ENCODE measurements around the gene PLEKHG3.

The PLEKHG3 gene

GRCh38 chr14:64728856-64729255, 24.6 kb downstream of the PLEKHG3 start:
- no peak for DNase-seq

GRCh38 chr14:64729386-64730060, 25.3 kb downstream of the PLEKHG3 start:
- no peak for DNase-seq

- no peak for DNase-seq
Measured at GRCh38 chr14:64730061-64730440, 25.8 kb downstream of the PLEKHG3 start.

DNA sequence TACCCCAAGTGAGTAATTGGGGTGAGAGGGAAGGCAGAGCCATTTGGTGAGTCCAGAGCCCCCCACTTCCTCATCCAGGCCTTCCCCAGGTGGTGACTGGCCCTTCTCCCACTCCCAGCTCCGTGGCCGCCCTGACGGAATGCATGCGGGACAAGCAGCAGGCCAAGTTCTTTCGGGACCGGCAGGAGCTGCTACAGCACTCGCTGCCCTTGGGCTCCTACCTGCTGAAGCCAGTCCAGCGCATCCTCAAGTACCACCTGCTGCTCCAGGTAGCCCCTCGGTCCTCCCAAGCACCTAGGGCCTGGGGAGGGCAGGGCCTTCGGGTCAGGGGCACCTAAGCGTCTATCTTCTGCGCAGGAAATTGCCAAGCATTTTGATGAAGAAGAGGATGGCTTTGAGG, 26.5 kb downstream of the PLEKHG3 start:
- no peak for DNase-seq

GRCh38 chr14:64731141-64731581, 26.9 kb downstream of the PLEKHG3 start:
- DNase-seq: no peak

- DNase-seq: no peak
Measured at GRCh38 chr14:64732066-64732465, 27.8 kb downstream of the PLEKHG3 start.

DNA sequence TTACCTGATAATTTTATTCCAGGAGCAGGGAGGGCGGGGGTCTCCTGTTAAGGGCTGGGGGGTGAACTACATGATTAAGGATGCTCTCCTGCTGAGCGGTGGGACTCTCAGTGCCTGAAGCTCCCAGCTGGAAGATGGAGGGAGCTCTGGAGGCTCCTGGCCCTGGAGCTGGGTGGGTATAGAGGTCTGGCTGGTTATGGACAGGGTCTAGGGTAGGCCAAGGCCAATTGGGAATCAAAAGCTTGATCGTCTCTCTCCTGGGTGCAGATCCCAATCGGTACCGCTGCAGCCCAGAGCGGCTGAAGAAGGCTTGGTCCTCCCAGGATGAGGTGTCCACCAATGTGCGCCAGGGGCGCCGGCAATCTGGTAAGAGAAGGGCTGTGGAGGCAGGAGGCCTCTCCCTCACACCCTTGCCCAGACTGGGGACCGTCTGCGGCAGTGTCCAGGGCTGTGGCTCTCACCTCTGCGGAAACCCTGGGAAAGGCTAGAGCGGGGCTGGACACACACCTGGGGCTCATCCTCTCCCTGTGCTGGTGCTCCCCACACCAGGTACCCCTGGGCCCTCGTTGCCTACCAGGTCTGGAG, 28.4 kb downstream of the PLEKHG3 start:
- no peak for DNase-seq

GRCh38 chr14:64733321-64733720, 29.1 kb downstream of the PLEKHG3 start:
- no peak for DNase-seq

DNA sequence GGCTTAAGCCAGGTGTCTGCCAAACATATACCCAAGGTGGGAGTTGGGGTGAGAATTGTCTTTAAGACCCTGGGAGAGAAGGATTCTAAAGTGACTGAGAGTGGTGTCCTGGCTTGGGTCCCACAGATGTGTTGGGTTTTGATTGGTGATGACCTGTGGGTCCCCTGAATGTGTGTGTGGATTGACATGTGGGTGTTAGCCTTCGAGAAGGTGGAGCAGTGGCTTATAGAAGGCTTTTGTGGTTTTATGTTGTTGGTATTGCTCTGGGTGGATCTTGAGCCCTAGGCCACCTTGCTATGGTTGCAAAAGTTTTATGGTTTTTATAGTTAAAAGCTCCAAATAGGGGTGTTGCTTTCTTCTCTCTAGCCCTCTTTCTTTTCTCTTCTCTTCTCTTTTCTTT, 29.7 kb downstream of the PLEKHG3 start:
- DNase-seq: no peak

- DNase-seq: peak; percentile 79
Measured at GRCh38 chr14:64734990-64735389, 30.8 kb downstream of the PLEKHG3 start.

DNA sequence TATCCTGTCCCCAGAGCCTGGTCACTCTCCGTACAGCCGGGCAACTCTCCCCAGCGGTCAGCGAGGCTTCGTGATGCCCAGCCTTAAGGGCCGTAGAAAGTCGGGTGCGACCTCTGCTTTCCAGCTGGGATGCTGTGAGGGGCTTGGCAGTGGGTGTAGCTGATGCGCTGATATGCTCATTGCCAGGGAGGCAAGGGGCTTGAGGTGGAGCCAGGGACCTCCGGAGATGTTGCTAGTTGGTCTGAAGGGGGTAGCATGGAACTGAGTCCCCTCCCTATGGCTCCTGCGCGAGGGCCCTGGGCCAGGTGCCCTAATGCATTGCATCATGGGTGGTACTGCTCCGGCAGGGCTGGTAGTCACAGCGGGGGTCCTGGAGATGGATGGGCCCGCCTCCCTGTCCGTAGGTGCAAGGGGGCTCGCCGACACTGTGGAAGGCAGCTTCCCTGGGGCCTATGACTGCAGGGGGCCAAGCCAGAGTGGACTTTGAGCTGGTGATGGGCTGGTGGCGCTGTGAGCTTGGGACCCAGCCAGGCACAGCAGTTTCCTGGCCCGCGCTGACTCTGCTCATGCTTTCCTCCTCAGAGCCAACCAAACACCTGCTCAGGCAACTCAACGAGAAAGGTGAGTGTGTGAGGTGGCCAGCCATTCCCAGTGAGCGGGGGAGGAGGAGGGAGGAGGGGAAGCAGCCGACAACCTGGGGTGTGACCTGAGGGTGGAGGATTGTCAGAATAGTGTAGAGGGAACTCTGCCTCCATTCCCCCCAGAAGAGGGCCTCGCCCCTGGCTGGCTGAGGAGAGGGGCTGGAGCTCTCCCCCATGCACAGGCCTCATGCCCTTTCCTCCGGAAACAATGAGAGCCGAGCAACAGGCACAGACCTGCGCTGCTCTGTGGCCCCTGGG, 32.3 kb downstream of the PLEKHG3 start:
- DNase-seq: no peak

DNA sequence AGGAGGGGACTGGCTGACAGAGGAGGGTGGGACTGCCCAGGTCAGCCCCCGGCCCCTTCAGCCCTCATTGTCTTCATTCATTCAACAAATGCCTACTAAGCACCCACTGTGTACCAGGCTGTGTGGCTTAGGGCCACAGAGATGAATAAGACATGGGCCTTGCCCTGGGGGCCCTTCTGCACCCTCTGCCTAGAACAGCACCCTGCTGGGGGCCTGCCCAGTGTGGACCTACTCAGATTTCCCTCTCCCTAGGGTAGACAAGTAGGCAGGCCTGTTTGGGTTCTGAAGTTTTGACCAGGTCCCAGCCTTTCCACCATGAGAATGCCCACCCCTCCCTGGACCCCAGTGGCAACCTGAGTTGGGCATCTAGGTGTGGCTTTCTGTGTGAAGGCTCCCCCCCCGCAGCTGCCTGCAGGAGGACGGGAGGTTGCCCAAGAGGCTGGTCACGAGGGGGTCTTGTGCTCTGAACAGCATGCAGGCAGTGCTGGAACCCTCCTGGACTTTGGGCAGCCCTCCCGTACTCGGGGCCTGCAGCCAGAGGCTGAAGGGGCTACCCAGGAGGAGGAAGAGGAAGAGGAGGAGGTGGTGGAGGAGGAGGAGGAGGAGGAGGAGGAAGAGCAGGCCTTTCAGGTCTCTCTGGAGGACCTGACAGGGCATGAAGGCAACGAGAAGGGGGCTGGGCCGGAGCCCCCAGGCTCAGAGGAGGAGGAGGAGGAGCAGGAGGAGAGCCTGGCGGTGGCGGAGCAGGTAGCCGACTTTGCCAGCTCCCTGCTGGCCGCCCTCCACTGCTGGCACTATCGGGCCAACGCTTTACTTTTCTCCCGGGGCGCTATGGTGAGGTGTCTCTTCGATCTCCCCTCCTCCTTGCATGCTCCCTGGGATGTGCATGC, 33.4 kb downstream of the PLEKHG3 start:
- DNase-seq: no peak

DNA sequence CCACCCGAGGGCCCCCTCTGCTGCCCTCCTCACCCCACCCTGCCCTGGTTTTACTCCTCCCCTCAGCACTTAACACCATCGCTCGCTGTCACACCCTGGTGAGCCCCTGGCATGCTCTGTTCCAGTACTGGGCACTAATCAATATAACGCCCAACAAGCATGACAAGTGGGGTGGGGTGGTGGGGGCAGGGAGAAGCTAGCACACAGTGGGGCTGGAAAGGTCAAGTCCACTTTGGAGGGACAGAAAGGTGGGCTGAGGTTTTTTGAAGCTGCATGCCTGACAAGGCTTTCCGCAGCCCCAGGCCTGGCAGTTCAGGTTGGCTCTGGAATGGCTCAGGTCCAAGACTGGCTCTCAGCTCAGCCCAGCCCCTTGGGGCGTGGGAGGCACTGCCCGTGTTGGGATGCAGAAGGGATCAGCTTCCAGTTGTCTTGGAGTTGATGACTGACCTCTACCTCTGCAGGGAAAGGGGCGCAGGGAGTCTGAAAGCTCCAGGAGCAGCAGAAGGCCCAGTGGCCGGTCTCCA, 34.1 kb downstream of the PLEKHG3 start:
- no peak for DNase-seq

- no peak for DNase-seq
Measured at GRCh38 chr14:64741200-64741599, 37.0 kb downstream of the PLEKHG3 start.

GRCh38 chr14:64741961-64742360, 37.7 kb downstream of the PLEKHG3 start:
- DNase-seq: no peak

GRCh38 chr14:64743061-64743460, 38.8 kb downstream of the PLEKHG3 start:
- no peak for DNase-seq

DNA sequence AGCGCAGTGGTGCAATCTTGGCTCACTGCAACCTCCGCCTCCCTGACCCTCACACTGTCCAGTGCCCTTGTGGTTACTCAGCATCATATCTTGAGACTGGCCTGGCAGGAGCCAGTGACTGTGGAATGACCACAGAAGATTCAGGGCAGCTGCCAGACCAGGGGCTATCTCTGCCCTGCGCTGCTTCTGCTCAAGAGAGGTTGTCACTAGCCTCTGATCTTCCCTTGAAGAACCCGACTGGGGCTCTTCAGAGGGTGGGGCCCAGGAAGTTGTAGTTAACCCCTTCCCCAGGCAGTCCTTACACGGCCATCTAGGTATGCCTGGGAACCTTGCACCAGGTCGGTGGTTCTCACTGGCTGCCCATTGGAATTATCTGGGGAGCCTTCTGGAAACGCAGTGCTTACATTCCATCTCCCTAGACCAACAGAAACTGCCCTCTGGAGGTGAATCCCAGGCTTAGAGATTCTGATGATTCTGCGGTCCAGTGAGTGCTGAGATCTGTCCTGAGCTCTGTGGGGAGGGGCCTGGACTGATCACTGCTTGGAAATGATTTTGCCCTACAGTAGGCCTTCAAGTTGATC, 41.4 kb downstream of the PLEKHG3 start:
- DNase-seq: no peak

GRCh38 chr14:64746298-64747250, 42.4 kb downstream of the PLEKHG3 start:
- no peak for DNase-seq

- DNase-seq: no peak
Measured at GRCh38 chr14:64747327-64747726, 43.1 kb downstream of the PLEKHG3 start.

GRCh38 chr14:64748521-64748920, 44.3 kb downstream of the PLEKHG3 start:
- no peak for DNase-seq
